HEK293T (cell line): ENCODE results near the gene DHRS11.

Source experiments
- CTCF ChIA-PET: fragments of 350-600 bp; formaldehyde crosslinking; extraction: SDS; loops from one replicate; lab custom pipeline; 2021; ENCODE audit warnings: antibody characterized with exemption, inconsistent platforms; lab: Yijun Ruan, JAX
- POLR2A ChIA-PET: fragments of 350-600 bp; formaldehyde crosslinking; extraction: SDS; loops from one replicate; lab custom pipeline; 2020; ENCODE audit warnings: antibody characterized with exemption, inconsistent platforms; lab: Yijun Ruan, JAX
- DNase-seq: peaks from one replicate; pipeline ENCODE4 v3.0.0; 2012; ENCODE audit warnings: mixed read lengths; ENCODE audit errors: extremely low spot score
- ARNT ChIP-seq: fragments of 450-650 bp; IDR thresholded peaks from 2 replicates; pipeline ENCODE4 v1.6.1; 2017; ENCODE audit warnings: mild to moderate bottlenecking
- BHLHE40 ChIP-seq: fragments of 450-650 bp; IDR thresholded peaks from 2 replicates; pipeline ENCODE4 v1.6.1; 2016; ENCODE audit warnings: mild to moderate bottlenecking, moderate library complexity, borderline replicate concordance
- CTBP1 ChIP-seq: fragments of 450-650 bp; IDR thresholded peaks from 2 replicates; pipeline ENCODE4 v1.6.1; 2016; ENCODE audit warnings: borderline replicate concordance
- ELF4 ChIP-seq: fragments of 450-650 bp; IDR thresholded peaks from 2 replicates; pipeline ENCODE4 v1.6.1; 2017; ENCODE audit warnings: antibody characterized with exemption
- FOXA1 ChIP-seq: fragments of 450-650 bp; IDR thresholded peaks from 2 replicates; pipeline ENCODE4 v1.6.1; 2016; ENCODE audit warnings: mild to moderate bottlenecking
- FOXK2 ChIP-seq: fragments of 450-650 bp; IDR thresholded peaks from 2 replicates; pipeline ENCODE4 v1.6.1; 2016; ENCODE audit warnings: mild to moderate bottlenecking
- FOXM1 ChIP-seq: fragments of 450-650 bp; IDR thresholded peaks from 2 replicates; pipeline ENCODE4 v1.6.1; 2017; ENCODE audit warnings: mild to moderate bottlenecking, borderline replicate concordance
- HDGF ChIP-seq: fragments of 450-650 bp; IDR thresholded peaks from 2 replicates; pipeline ENCODE4 v1.6.1; 2017; ENCODE audit warnings: antibody characterized with exemption, borderline replicate concordance
- L3MBTL2 ChIP-seq: fragments of 450-650 bp; conservative IDR thresholded peaks from 2 replicates; pipeline ENCODE4 v1.6.1; 2016; ENCODE audit warnings: mild to moderate bottlenecking
- LEF1 ChIP-seq: fragments of 450-650 bp; IDR thresholded peaks from 2 replicates; pipeline ENCODE4 v1.6.1; 2017; ENCODE audit warnings: mild to moderate bottlenecking, borderline replicate concordance
- NFRKB ChIP-seq: fragments of 450-650 bp; IDR thresholded peaks from 2 replicates; pipeline ENCODE4 v1.6.1; 2016; ENCODE audit warnings: mild to moderate bottlenecking, moderate library complexity
- SP1 ChIP-seq: fragments of 450-650 bp; IDR thresholded peaks from 2 replicates; pipeline ENCODE4 v1.6.1; 2017
- SUZ12 ChIP-seq: fragments of 450-650 bp; IDR thresholded peaks from 2 replicates; pipeline ENCODE4 v1.6.1; 2016; ENCODE audit warnings: mild to moderate bottlenecking
- TARDBP ChIP-seq: fragments of 450-650 bp; IDR thresholded peaks from 2 replicates; pipeline ENCODE4 v1.6.1; 2016
- ZNF384 ChIP-seq: fragments of 450-650 bp; IDR thresholded peaks from 2 replicates; pipeline ENCODE4 v1.6.1; 2016
- TF ChIP-seq, protein P1 (sequence below): fragments of 450-650 bp; IDR thresholded peaks from 2 replicates; pipeline ENCODE4 v1.6.1; 2016

DHRS11 gene

GRCh38 chr17:36608794-36609497, 17.3 kb downstream of the DHRS11 start:
- TF ChIP-seq ELF4 (no peak), TARDBP (no peak)
- TF ChIP-seq, protein P1, sequence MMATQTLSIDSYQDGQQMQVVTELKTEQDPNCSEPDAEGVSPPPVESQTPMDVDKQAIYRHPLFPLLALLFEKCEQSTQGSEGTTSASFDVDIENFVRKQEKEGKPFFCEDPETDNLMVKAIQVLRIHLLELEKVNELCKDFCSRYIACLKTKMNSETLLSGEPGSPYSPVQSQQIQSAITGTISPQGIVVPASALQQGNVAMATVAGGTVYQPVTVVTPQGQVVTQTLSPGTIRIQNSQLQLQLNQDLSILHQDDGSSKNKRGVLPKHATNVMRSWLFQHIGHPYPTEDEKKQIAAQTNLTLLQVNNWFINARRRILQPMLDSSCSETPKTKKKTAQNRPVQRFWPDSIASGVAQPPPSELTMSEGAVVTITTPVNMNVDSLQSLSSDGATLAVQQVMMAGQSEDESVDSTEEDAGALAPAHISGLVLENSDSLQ: no peak
- CTCF ChIA-PET: no interaction called here
- no peak for DNase-seq
- POLR2A ChIA-PET: no interaction called here

DNA sequence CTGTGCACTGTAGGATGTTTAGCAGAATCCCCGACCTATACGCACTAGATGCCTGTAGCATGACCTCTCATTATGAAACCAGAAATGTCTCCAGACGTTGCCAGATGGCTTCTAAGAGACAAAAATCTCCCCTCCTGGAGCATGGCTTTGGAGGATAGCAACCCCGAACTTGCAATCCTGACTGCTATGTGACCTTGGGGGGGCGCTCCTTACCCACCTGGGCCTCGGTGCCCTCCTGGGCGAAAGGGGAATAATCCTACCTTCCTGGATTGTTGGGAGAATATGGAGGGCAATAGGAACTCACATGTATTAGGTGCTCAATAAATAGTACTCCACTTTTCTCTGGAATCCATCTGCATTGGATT, 17.8 kb downstream of the DHRS11 start:
- CTCF ChIA-PET: no interaction called here
- TF ChIP-seq BHLHE40 (no peak), HDGF (no peak), FOXA1 (no peak), FOXM1 (no peak), ZNF384 (no peak), L3MBTL2 (no peak), SUZ12 (no peak), TARDBP (no peak)
- POLR2A ChIA-PET: no interaction called here
- DNase-seq: no peak

- DNase-seq: no peak
- ChIA-PET CTCF (interaction anchor here (0.6 kb wide), 3 partner anchors 145 to 580 kb away, joined by 3 to 5 read pairs (median 3); no protein-coding TSS in a partner anchor), POLR2A (interaction anchor here (1.3 to 3.5 kb wide), 2 partner anchors 9 to 48 kb away, joined by 3 to 20 read pairs; partner anchors contain the start of gene MRM1)
- TF ChIP-seq FOXA1: no peak
- TF ChIP-seq ELF4: no peak
Measured at GRCh38 chr17:36610474-36610873, 18.8 kb downstream of the DHRS11 start.

DNA sequence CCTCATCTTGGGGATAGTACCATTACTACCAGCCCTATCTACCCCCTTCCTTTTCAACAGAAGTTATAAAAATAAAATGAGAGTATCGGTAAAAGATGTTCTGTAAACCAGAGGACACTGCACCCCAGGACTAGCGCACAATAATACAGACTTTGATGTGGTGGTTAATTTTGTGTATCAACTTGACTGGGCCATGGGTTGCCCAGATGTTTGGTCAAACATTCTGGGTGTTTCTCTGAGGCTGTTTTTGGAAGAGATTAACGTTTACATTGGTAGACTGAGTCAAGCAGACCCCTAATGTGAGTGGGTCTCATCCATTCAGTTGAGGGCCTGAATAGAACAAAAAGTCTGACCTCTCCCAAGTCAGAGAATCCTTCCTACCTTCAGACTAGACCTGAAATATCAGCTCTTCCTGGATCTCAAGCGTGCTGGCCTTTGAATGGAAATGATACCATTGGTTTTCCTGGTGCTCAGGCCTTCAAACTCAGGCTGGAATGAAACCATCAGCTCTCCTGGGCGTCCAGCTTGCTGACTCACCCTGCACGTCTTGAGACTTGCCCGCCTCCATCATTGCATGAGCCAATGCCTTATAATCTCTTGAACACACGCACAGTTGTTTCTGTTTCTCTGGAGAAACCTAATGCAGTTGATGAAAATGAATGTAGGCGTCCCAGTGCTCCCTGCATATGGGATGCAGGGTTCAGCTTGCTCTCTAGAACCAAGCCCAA, 19.8 kb downstream of the DHRS11 start:
- TF ChIP-seq FOXK2: no peak
- no peak for TF ChIP-seq TARDBP
- TF ChIP-seq, protein P1: no peak
- TF ChIP-seq CTBP1: no peak
- TF ChIP-seq FOXM1: no peak
- no peak for TF ChIP-seq HDGF
- TF ChIP-seq BHLHE40: no peak
- POLR2A ChIA-PET: interaction anchor here (1.3 to 3.5 kb wide), 2 partner anchors 10 to 47 kb away, joined by 3 to 20 read pairs; partner anchors contain the start of gene MRM1
- no peak for DNase-seq
- CTCF ChIA-PET: interaction anchor here (0.5 to 1.2 kb wide), 2 partner anchors 9 to 490 kb away, joined by 6 to 8 read pairs; no protein-coding TSS in a partner anchor

DNA sequence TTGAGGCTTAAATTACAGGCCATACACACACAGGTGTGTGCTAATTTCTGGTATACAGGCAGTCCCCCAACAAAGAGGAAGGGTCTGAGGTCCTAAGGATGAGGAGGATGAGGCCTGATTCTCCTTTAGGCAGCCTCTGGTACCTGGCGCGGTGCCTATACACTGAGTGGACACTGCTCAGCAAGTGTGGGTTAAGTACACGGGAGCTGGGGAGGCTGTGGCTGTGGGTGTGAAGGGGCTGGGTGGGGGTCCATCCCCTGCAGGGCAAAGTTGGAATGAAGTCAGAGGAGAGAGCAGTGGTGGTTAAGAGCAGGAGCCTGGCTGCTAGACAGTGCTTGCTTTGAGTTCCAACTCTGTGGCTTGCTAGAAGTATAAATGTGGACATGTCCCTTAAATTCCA, 20.6 kb downstream of the DHRS11 start:
- no peak for TF ChIP-seq FOXK2
- TF ChIP-seq SP1: no peak
- no peak for TF ChIP-seq BHLHE40
- TF ChIP-seq SUZ12: no peak
- no peak for TF ChIP-seq NFRKB
- TF ChIP-seq FOXA1: no peak
- TF ChIP-seq, protein P1: no peak
- TF ChIP-seq CTBP1: no peak
- no peak for TF ChIP-seq ARNT
- TF ChIP-seq ZNF384: no peak
- TF ChIP-seq FOXM1: no peak
- TF ChIP-seq LEF1: no peak
- no peak for TF ChIP-seq TARDBP
- TF ChIP-seq HDGF: no peak
- CTCF ChIA-PET: no interaction called here
- POLR2A ChIA-PET: interaction anchor here (3.5 kb wide), 1 partner anchor 10 kb away, joined by 20 read pairs; the partner anchor contains the start of gene MRM1
- no peak for DNase-seq

GRCh38 chr17:36613155-36613554, 21.5 kb downstream of the DHRS11 start:
- POLR2A ChIA-PET: interaction anchor here (3.5 kb wide), 1 partner anchor 11 kb away, joined by 20 read pairs; the partner anchor contains the start of gene MRM1

More at GRCh38 chr17:36613155-36613554, 21.5 kb downstream of the DHRS11 start:
- no peak for DNase-seq
- CTCF ChIA-PET: no interaction called here
- TF ChIP-seq FOXK2 (no peak), SP1 (no peak), HDGF (no peak), FOXM1 (no peak), LEF1 (no peak), FOXA1 (no peak), L3MBTL2 (no peak), TARDBP (no peak), BHLHE40 (no peak)
- TF ChIP-seq, protein P1: no peak
